ENCODE measurements around the gene INPP5A.
"Not testable (repeated sequence)": the region's sequence is repeated elsewhere in the genome, so short reads cannot be mapped to it uniquely, and the experiment has no call there.

Gene INPP5A

GRCh38 chr10:132503581-132504421 is 33.8 kb upstream of the INPP5A start:
- DNase-seq = peak; percentile 15

- DNase-seq = peak; percentile 15
Observed at GRCh38 chr10:132504501-132505272, 32.9 kb upstream of the INPP5A start.

- DNase-seq = not testable (repeated sequence)
Observed at GRCh38 chr10:132505546-132505945, 32.0 kb upstream of the INPP5A start.

- DNase-seq = peak; percentile 79
Observed at GRCh38 chr10:132506711-132507408, 30.7 kb upstream of the INPP5A start.

- peak; percentile 14 for DNase-seq
Observed at GRCh38 chr10:132507409-132507955, 30.1 kb upstream of the INPP5A start.

GRCh38 chr10:132507956-132508490 is 29.6 kb upstream of the INPP5A start:
- DNase-seq = peak; percentile 17

GRCh38 chr10:132508581-132509443 is 28.8 kb upstream of the INPP5A start:
- peak; percentile 53 for DNase-seq

- DNase-seq = peak; percentile 19
Observed at GRCh38 chr10:132509506-132510173, 27.9 kb upstream of the INPP5A start.

GRCh38 chr10:132510174-132510611 is 27.4 kb upstream of the INPP5A start:
- DNase-seq = peak; percentile 15

GRCh38 chr10:132511121-132512051 is 26.2 kb upstream of the INPP5A start:
- DNase-seq = peak; percentile 30

GRCh38 chr10:132512052-132512442 is 25.5 kb upstream of the INPP5A start:
- no peak for DNase-seq

GRCh38 chr10:132512693-132513345 is 24.8 kb upstream of the INPP5A start:
- peak; percentile 14 for DNase-seq

GRCh38 chr10:132514821-132515520 is 22.6 kb upstream of the INPP5A start:
- DNase-seq = peak; percentile 85

GRCh38 chr10:132515811-132516726 is 21.5 kb upstream of the INPP5A start:
- peak; percentile 22 for DNase-seq

GRCh38 chr10:132516771-132517725 is 20.5 kb upstream of the INPP5A start:
- peak; percentile 97 for DNase-seq

GRCh38 chr10:132517951-132518521 is 19.6 kb upstream of the INPP5A start:
- peak; percentile 48 for DNase-seq

Data from femur (tissue), 1 donor.